GM23338 (cell line): ENCODE data around the gene KAT8.

Source experiments
- CTCF ChIP-seq, 2 experiments: fragments of 200-600 bp in 1 of 2; sonication (generic) in 1 of 2; conservative IDR thresholded peaks; 2 replicates each; pipeline versions ENCODE4 v1.5.1 to v1.6.1; 2016 to 2017; ENCODE audit warnings: antibody characterized with exemption in 2 of 2, low read depth in 2 of 2, mild to moderate bottlenecking in 2 of 2, moderate library complexity in 1 of 2
- EZH2 ChIP-seq: fragments of 200-600 bp; sonication (generic); IDR thresholded peaks from one replicate; pipeline ENCODE4 v1.8.0; 2017; ENCODE audit warnings: antibody characterized with exemption, mild to moderate bottlenecking, low read depth; ENCODE audit not compliant: unreplicated experiment
- EZH2phosphoT487 ChIP-seq: fragments of 200-600 bp; sonication (generic); IDR thresholded peaks from one replicate; pipeline ENCODE4 v1.8.1; 2018; ENCODE audit warnings: antibody characterized with exemption; ENCODE audit not compliant: unreplicated experiment
- POLR2AphosphoS5 ChIP-seq: IDR thresholded peaks from 2 replicates; pipeline ENCODE4 v1.6.1; 2016; ENCODE audit warnings: antibody characterized with exemption, low read depth
- STAT1 ChIP-seq: IDR thresholded peaks from one replicate; pipeline ENCODE4 v1.6.1; 2016; ENCODE audit warnings: antibody characterized with exemption; ENCODE audit not compliant: unreplicated experiment
- ZNF114 ChIP-seq: fragments of 250-450 bp; sonication (Bioruptor Pico); IDR thresholded peaks from 2 replicates; pipeline ENCODE4 v1.5.0; 2020; ENCODE audit warnings: mild to moderate bottlenecking, moderate library complexity
- ZNF331 ChIP-seq: fragments of 250-450 bp; sonication (Bioruptor Pico); IDR thresholded peaks from 2 replicates; pipeline ENCODE4 v1.5.0; 2020; ENCODE audit warnings: low read depth, mild to moderate bottlenecking, moderate library complexity
- TF ChIP-seq, protein P1 (sequence below): IDR thresholded peaks from one replicate; pipeline ENCODE4 v1.6.1; 2018; ENCODE audit warnings: antibody characterized with exemption; ENCODE audit not compliant: unreplicated experiment

DNA sequence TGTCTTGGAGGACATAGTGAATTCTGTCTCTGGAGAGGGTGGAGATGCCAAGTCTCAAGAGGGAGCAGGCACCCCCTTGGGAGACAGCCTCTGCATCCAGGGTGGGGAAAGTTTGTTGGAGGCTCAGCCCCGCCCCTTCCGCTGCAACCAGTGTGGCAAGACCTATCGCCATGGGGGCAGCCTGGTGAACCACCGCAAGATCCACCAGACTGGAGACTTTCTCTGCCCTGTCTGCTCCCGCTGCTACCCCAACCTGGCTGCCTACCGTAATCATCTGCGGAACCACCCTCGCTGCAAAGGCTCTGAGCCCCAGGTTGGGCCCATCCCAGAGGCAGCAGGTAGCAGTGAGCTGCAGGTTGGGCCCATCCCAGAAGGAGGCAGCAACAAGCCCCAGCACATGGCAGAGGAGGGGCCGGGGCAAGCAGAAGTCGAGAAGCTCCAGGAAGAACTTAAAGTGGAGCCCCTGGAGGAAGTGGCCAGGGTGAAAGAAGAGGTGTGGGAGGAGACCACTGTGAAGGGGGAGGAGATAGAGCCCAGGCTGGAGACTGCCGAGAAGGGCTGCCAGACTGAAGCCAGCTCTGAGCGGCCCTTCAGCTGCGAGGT, 38.0 kb upstream of the KAT8 start:
- peak in 1 of 2 experiments; percentile 28; a peak in 1 of 4 replicates for TF ChIP-seq CTCF (conservative IDR thresholded peaks at IDR 0.05; ENCODE audit: low read depth in 2 of 2)
- no peak for TF ChIP-seq ZNF331 (CRISPR knock-in tag)
- TF ChIP-seq, protein P1, sequence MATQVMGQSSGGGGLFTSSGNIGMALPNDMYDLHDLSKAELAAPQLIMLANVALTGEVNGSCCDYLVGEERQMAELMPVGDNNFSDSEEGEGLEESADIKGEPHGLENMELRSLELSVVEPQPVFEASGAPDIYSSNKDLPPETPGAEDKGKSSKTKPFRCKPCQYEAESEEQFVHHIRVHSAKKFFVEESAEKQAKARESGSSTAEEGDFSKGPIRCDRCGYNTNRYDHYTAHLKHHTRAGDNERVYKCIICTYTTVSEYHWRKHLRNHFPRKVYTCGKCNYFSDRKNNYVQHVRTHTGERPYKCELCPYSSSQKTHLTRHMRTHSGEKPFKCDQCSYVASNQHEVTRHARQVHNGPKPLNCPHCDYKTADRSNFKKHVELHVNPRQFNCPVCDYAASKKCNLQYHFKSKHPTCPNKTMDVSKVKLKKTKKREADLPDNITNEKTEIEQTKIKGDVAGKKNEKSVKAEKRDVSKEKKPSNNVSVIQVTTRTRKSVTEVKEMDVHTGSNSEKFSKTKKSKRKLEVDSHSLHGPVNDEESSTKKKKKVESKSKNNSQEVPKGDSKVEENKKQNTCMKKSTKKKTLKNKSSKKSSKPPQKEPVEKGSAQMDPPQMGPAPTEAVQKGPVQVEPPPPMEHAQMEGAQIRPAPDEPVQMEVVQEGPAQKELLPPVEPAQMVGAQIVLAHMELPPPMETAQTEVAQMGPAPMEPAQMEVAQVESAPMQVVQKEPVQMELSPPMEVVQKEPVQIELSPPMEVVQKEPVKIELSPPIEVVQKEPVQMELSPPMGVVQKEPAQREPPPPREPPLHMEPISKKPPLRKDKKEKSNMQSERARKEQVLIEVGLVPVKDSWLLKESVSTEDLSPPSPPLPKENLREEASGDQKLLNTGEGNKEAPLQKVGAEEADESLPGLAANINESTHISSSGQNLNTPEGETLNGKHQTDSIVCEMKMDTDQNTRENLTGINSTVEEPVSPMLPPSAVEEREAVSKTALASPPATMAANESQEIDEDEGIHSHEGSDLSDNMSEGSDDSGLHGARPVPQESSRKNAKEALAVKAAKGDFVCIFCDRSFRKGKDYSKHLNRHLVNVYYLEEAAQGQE: no peak
- no peak for TF ChIP-seq EZH2phosphoT487
- no peak for TF ChIP-seq POLR2AphosphoS5
- no peak for TF ChIP-seq ZNF114 (CRISPR knock-in tag)
- no peak for TF ChIP-seq EZH2
- TF ChIP-seq STAT1: no peak
